ENCODE data around the gene FOXO1.

Gene FOXO1

DNA sequence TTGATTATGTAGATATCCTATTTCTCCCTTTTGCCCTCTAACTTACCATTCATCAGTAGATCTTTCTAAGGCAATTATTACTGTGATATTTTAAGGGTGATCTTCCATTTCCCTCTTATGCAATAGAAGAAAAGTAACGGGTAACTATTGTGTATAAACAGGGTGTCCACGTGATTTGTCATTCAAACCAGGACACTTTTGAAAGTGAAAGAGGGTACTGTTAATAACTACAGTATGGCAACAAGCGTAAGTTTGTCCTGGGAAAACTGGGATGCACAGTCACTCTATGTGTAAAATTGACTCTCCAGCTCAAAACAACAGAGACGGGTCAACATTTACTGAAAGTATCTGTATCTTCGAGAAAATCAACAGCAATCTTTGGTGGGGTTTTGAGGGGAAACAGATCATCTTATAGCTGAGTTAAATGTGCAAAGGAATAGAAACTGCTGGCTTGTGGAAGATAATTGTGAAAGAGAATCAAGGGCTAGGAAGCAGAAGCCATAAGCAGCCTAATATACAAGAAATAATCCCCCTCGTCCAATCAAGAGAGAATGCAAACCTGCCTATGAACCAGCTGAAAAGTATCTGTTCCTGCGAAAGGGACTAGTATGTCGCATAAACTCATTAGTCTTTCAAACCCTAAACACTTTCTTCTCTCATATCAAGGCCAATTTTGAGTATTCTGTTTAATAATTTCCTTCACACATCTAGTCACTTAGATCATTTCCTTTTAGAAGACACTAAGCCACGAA, 126.7 kb downstream of the FOXO1 start:
- DNase-seq, result no peak
- intact Hi-C loops (cut with DNase I; ENCODE audit: low total_unique reads), result no loop called here
- H3K27me3 ChIP-seq, result no peaks in the 10 kb centered on the region
- H3K27ac ChIP-seq, result no peak overlapping the region
- H3K9me3 ChIP-seq, result no peaks in the 10 kb centered on the region
- H3K4me3 ChIP-seq, result no peak overlapping the region
- H3K4me1 ChIP-seq, result peaks cover 0 to 18% (median 8%) of the 10 kb centered on the region in 4 donors
- TF ChIP-seq, protein P1, sequence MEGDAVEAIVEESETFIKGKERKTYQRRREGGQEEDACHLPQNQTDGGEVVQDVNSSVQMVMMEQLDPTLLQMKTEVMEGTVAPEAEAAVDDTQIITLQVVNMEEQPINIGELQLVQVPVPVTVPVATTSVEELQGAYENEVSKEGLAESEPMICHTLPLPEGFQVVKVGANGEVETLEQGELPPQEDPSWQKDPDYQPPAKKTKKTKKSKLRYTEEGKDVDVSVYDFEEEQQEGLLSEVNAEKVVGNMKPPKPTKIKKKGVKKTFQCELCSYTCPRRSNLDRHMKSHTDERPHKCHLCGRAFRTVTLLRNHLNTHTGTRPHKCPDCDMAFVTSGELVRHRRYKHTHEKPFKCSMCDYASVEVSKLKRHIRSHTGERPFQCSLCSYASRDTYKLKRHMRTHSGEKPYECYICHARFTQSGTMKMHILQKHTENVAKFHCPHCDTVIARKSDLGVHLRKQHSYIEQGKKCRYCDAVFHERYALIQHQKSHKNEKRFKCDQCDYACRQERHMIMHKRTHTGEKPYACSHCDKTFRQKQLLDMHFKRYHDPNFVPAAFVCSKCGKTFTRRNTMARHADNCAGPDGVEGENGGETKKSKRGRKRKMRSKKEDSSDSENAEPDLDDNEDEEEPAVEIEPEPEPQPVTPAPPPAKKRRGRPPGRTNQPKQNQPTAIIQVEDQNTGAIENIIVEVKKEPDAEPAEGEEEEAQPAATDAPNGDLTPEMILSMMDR (IDR thresholded peaks at IDR 0.05), result no peak
- no peaks in the 10 kb centered on the region for H3K36me3 ChIP-seq

DNA sequence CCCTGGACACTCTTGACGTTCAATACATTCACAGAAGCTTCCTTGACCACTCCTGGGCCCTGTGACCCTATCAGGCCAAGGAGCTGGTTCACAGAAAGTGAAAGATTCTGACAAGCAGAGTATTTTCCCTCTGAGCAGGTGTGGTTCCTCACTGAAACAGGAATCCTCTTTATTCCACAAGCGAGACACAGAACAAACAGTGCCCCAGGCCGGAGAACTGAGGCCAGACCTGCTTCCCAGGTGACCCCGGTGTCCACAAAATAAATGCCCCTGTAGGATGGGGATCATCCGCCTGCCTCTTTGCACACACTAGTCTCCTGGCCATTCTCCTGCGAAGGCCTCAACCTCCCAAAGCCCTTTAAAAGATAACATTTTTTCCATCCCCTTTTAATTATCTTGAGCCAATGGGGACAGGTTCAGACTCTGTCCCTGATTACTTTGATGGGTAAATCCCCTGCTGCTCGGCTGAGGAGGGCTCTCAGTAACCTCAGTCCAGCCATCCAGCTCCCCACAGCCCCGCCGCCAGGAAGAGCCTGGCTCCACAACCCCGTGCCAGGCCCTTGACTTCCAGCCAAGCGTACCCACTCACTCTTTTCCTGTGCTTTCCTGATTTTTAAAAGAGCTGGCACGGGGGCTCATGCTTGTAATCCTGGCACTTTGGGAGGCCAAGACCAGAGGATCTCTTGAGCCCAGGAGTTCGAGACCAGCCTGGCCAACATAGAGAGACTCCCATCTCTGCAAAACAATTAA, 129.1 kb downstream of the FOXO1 start:
- Histone ChIP-seq H3K27ac (no peak overlapping the region), H3K9me3 (no peaks in the 10 kb centered on the region), H3K27me3 (no peaks in the 10 kb centered on the region), H3K4me3 (no peak overlapping the region), H3K4me1 (peaks cover 0 to 18% (median 8%) of the 10 kb centered on the region in 4 donors), H3K36me3 (no peaks in the 10 kb centered on the region)
- TF ChIP-seq, protein P1 (IDR thresholded peaks at IDR 0.05), result no peak
- no peak for DNase-seq
- intact Hi-C loops (cut with DNase I; ENCODE audit: low total_unique reads), result no loop called here

DNA sequence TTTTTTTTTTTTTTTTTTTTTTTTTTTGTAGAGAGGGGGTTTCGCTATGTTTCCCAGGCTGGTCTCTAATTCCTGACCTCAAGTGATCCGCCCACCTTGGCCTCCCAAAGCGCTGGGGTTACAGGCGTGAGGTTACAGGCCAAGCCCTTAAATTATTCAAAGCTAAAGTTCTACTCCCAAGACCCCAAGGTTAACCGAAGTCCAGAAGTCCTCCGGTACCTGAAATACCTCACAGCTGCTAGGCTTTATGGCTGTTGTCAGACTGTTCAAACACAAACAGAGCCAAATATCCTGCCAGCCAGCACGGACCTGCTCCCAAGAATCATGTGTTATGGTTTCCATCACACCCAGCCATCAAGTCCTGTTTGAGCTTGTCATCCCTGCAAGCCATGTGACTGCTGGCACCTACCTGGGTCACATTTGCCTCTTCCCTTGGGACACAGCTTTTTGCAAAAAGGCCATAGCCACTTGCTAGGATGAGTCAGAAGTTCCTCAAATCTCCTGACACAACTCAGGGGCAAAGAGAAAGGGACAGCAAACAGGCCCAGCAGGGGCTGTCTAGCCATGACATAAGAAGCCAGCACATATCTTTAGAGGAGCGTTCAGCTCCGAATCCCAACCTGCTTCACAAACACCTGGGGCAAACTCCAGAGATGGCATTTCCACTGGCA, 129.9 kb downstream of the FOXO1 start:
- Histone ChIP-seq H3K27me3 (no peaks in the 10 kb centered on the region), H3K9me3 (no peaks in the 10 kb centered on the region), H3K4me1 (peaks cover 0 to 18% (median 8%) of the 10 kb centered on the region in 4 donors), H3K27ac (no peak overlapping the region), H3K36me3 (no peaks in the 10 kb centered on the region), H3K4me3 (no peak overlapping the region)
- intact Hi-C loops (cut with DNase I; ENCODE audit: low total_unique reads), result no loop called here
- no peak for DNase-seq
- TF ChIP-seq, protein P1 (IDR thresholded peaks at IDR 0.05), result no peak

DNA sequence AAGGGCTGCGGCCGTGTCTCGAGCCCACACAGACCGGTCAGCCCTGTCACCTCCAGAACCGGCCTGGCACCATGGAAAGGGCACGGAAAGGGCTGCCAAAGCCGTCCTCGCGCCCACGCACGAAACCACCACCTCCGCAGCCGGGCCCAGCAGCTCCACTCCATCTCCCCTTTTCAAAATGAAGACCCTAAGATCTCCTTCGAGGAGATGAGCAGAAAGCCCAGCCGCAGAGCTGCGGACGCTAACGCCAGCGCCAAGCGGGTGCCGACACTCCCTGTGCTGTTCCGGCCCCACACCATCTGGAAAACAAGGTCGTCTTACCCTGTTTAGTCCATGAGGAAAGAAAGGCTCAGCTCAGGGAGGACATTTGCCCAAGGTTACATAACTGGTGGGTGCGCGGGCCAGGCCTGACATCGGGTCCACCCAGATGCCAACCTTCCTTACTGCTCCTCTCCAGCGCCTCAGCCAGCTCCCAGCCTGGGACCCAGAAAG, 131.1 kb downstream of the FOXO1 start:
- Histone ChIP-seq H3K36me3 (no peaks in the 10 kb centered on the region), H3K4me1 (peaks cover 0 to 10% (median 5%) of the 10 kb centered on the region in 4 donors), H3K9me3 (no peaks in the 10 kb centered on the region), H3K27ac (no peak overlapping the region), H3K4me3 (no peak overlapping the region), H3K27me3 (no peaks in the 10 kb centered on the region)
- intact Hi-C loops (cut with DNase I; ENCODE audit: low total_unique reads), result no loop called here
- no peak for DNase-seq
- TF ChIP-seq, protein P1 (IDR thresholded peaks at IDR 0.05), result no peak

DNA sequence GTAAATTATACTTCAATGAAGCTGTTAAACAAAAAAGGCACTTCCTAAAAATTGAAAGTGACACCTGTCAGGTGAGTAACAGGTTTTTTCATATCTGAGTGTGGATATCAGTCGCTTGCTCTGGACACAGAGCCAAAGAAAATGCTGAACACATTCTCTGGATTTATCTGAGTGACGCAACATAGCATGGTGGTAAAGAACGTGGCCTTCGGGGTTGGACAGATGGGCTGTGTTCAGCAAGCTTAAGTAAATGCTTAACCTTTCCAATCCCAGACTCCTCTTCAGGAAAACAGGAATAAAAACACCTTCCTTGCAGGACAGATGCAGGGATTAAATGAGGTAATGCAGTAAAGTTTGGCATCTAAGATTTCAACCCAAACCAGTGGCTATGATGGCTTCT, 132.0 kb downstream of the FOXO1 start:
- Histone ChIP-seq H3K4me3 (no peak overlapping the region), H3K9me3 (no peaks in the 10 kb centered on the region), H3K27ac (no peak overlapping the region), H3K4me1 (peaks cover 0 to 6% (median 0%) of the 10 kb centered on the region in 4 donors), H3K36me3 (no peaks in the 10 kb centered on the region), H3K27me3 (no peaks in the 10 kb centered on the region)
- intact Hi-C loops (cut with DNase I; ENCODE audit: low total_unique reads), result no loop called here
- no peak for DNase-seq
- TF ChIP-seq, protein P1 (IDR thresholded peaks at IDR 0.05), result no peak

Data from tibial artery (tissue), 4 donors.